Measurements from ENCODE around the gene MISP3.
"Not testable (repeated sequence)": the region's sequence is repeated elsewhere in the genome, so short reads cannot be mapped to it uniquely, and the experiment has no call there.

MISP3 gene

DNA sequence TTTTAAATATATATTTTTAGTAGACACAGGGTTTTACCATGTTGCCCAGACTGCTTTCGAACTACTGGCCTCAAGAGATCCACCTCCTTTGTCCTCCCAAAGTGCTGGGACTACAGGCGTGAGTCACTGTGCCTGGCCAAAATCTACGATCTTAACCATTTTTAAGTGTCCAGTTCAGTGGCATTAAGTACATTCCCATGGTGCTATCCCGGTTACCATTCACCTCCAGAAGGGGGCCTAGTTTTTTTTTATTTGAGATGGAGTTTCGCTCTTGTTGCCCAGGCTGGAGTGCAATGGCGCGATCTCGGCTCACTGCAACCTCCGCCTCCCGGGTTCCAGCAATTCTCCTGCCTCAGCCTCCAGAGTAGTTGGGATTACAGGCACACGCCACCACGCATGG, 37.4 kb upstream of the MISP3 start:
- not testable (repeated sequence) for H2AFZ ChIP-seq (ENCODE audit: low read depth, low read length); H3K4me1 ChIP-seq (ENCODE audit: low read length); H4K20me1 ChIP-seq (ENCODE audit: insufficient read depth, low read length); H3K9me3 ChIP-seq (ENCODE audit: insufficient read depth, low read length); H3K9ac ChIP-seq (ENCODE audit: low read length); H3K79me2 ChIP-seq (ENCODE audit: low read length); H3K27ac ChIP-seq (ENCODE audit: low read length); H3K4me3 ChIP-seq (ENCODE audit: low read length); H3K36me3 ChIP-seq (replicated peaks; ENCODE audit: low read depth, low read length); H3K4me2 ChIP-seq (ENCODE audit: low read length)
- H3K27me3 ChIP-seq (ENCODE audit: low read depth, low read length) = peaks cover 12% of the 10 kb centered on the region
- peak; percentile 4; the same call in 1 of the 2 replicates for TF ChIP-seq CTCF (IDR thresholded peaks at IDR 0.05; ENCODE audit: low read depth, low read length)

- no peak overlapping the region for H3K4me3 ChIP-seq (ENCODE audit: low read length)
- no peaks in the 10 kb centered on the region for H3K9me3 ChIP-seq (ENCODE audit: insufficient read depth, low read length)
- peaks cover 8% of the 10 kb centered on the region for H3K4me1 ChIP-seq (ENCODE audit: low read length)
- peaks cover 6% of the 10 kb centered on the region for H3K27me3 ChIP-seq (ENCODE audit: low read depth, low read length)
- TF ChIP-seq EZH2phosphoT487 (IDR thresholded peaks at IDR 0.05; ENCODE audit: low read depth) = no peak
- TF ChIP-seq CTCF (IDR thresholded peaks at IDR 0.05; ENCODE audit: low read depth, low read length) = no peak
- no peak overlapping the region for H3K9ac ChIP-seq (ENCODE audit: low read length)
- H3K27ac ChIP-seq (ENCODE audit: low read length) = no peak overlapping the region
- no peak overlapping the region for H2AFZ ChIP-seq (ENCODE audit: low read depth, low read length)
- H4K20me1 ChIP-seq (ENCODE audit: insufficient read depth, low read length) = no peaks in the 10 kb centered on the region
- H3K79me2 ChIP-seq (ENCODE audit: low read length) = no peaks in the 10 kb centered on the region
- no peak overlapping the region for H3K4me2 ChIP-seq (ENCODE audit: low read length)
- H3K36me3 ChIP-seq (replicated peaks; ENCODE audit: low read depth, low read length) = no peaks in the 10 kb centered on the region
Measured at GRCh38 chr19:14035706-14036105, 36.9 kb upstream of the MISP3 start.

GRCh38 chr19:14039181-14039580, 33.4 kb upstream of the MISP3 start:
- Histone ChIP-seq H2AFZ (ENCODE audit: low read depth, low read length) (no peak overlapping the region), H3K9me3 (ENCODE audit: insufficient read depth, low read length) (no peaks in the 10 kb centered on the region), H3K9ac (ENCODE audit: low read length) (no peak overlapping the region), H3K36me3 (replicated peaks; ENCODE audit: low read depth, low read length) (no peaks in the 10 kb centered on the region), H3K27me3 (ENCODE audit: low read depth, low read length) (no peaks in the 10 kb centered on the region), H3K4me3 (ENCODE audit: low read length) (no peak overlapping the region), H3K27ac (ENCODE audit: low read length) (no peak overlapping the region), H3K4me2 (ENCODE audit: low read length) (no peak overlapping the region), H3K4me1 (ENCODE audit: low read length) (no peaks in the 10 kb centered on the region), H3K79me2 (ENCODE audit: low read length) (no peaks in the 10 kb centered on the region), H4K20me1 (ENCODE audit: insufficient read depth, low read length) (no peaks in the 10 kb centered on the region)
- no peak for TF ChIP-seq EZH2phosphoT487 (IDR thresholded peaks at IDR 0.05; ENCODE audit: low read depth)
- no peak for TF ChIP-seq CTCF (IDR thresholded peaks at IDR 0.05; ENCODE audit: low read depth, low read length)

- not testable (repeated sequence) for H3K4me2 ChIP-seq (ENCODE audit: low read length); H3K27ac ChIP-seq (ENCODE audit: low read length); H3K9ac ChIP-seq (ENCODE audit: low read length)
Measured at GRCh38 chr19:14042659-14043608, 29.7 kb upstream of the MISP3 start.

DNA sequence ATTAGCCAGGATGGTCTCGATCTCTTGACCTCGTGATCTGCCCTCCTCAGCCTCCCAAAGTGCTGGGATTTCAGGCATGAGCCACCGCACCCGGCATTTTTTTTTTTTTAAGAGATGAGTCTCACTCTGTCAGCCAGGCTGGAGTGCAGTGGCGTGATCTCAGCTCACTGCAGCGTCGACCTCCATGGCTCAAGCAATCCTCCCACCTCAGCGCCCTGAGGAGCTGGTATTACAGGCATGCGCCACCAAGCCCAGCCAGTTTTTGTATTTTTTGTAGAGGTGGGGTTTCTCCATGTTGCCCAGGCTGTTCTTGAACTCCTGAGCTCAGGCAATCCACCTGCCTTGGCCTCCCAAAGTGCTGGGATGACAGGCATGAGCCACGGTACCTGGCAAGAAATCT, 24.7 kb upstream of the MISP3 start:
- H3K4me2 ChIP-seq (ENCODE audit: low read length); H3K27me3 ChIP-seq (ENCODE audit: low read depth, low read length); H3K4me1 ChIP-seq (ENCODE audit: low read length); H3K9me3 ChIP-seq (ENCODE audit: insufficient read depth, low read length); H3K4me3 ChIP-seq (ENCODE audit: low read length); H3K9ac ChIP-seq (ENCODE audit: low read length); H3K79me2 ChIP-seq (ENCODE audit: low read length); H4K20me1 ChIP-seq (ENCODE audit: insufficient read depth, low read length); H2AFZ ChIP-seq (ENCODE audit: low read depth, low read length); H3K27ac ChIP-seq (ENCODE audit: low read length): not testable (repeated sequence)
- peaks cover 17% of the 10 kb centered on the region for H3K36me3 ChIP-seq (replicated peaks; ENCODE audit: low read depth, low read length)

More at GRCh38 chr19:14042659-14043608, 29.7 kb upstream of the MISP3 start:
- not testable (repeated sequence) for H4K20me1 ChIP-seq (ENCODE audit: insufficient read depth, low read length); H3K4me3 ChIP-seq (ENCODE audit: low read length); H2AFZ ChIP-seq (ENCODE audit: low read depth, low read length); H3K27me3 ChIP-seq (ENCODE audit: low read depth, low read length); H3K36me3 ChIP-seq (replicated peaks; ENCODE audit: low read depth, low read length); H3K4me1 ChIP-seq (ENCODE audit: low read length); H3K9me3 ChIP-seq (ENCODE audit: insufficient read depth, low read length); H3K79me2 ChIP-seq (ENCODE audit: low read length)
- TF ChIP-seq CTCF (IDR thresholded peaks at IDR 0.05; ENCODE audit: low read depth, low read length) = peak; percentile 70

All from OCI-LY3 (cell line).